ENCODE results near the gene EAPP.

- no peak for TF ChIP-seq POLR2A (IDR thresholded peaks at IDR 0.05; ENCODE audit: low read depth, low read length)
- no peak for TF ChIP-seq POLR2AphosphoS5 (IDR thresholded peaks at IDR 0.05; ENCODE audit: low read depth, low read length)
- TF ChIP-seq POU2F2 (IDR thresholded peaks at IDR 0.05; ENCODE audit: low read depth, low read length): no peak
These were observed 40.9 kb upstream of the EAPP start for GRCh38 chr14:34580381-34580780.
